Neural progenitor cell (in vitro differentiated cells): Measurements from ENCODE around the gene ZNF330. TPM values are rescaled to one million over a fixed set of nuclear protein-coding genes. Genes with fewer than 3 reads are reported as not detected.

Source experiments
- DNase-seq: peaks from one replicate; pipeline ENCODE4 v3.0.0-alpha.2; 2016; ENCODE audit warnings: low spot score
- H2AFZ ChIP-seq: fragments of 200-600 bp; sonication (generic); replicated peaks from 2 replicates; pipeline ENCODE4 v1.6.1; 2016; ENCODE audit warnings: antibody characterized with exemption
- H3F3A ChIP-seq: fragments of 200-600 bp; sonication (generic); 2 replicates; pipeline ENCODE4 v1.6.1; 2016; ENCODE audit warnings: antibody characterized with exemption, low read depth
- H3K27ac ChIP-seq: fragments of 200-600 bp; sonication (generic); 2 replicates; pipeline ENCODE4 v1.5.1; 2016; ENCODE audit warnings: mild to moderate bottlenecking
- H3K27me3 ChIP-seq: fragments of 200-600 bp; sonication (generic); 2 replicates; pipeline ENCODE4 v1.6.1; 2016; ENCODE audit warnings: mild to moderate bottlenecking, moderate library complexity
- H3K36me3 ChIP-seq: fragments of 200-600 bp; sonication (generic); 2 replicates; pipeline ENCODE4 v1.5.1; 2016
- H3K4me1 ChIP-seq: fragments of 200-600 bp; sonication (generic); 2 replicates; pipeline ENCODE4 v1.6.1; 2016; ENCODE audit warnings: mixed run types
- H3K4me2 ChIP-seq: fragments of 200-600 bp; sonication (generic); 2 replicates; pipeline ENCODE4 v1.6.1; 2016
- H3K4me3 ChIP-seq: fragments of 200-600 bp; sonication (generic); 2 replicates; pipeline ENCODE4 v1.5.1; 2016
- H3K79me2 ChIP-seq: fragments of 200-600 bp; sonication (generic); 2 replicates; pipeline ENCODE4 v1.6.1; 2016; ENCODE audit warnings: low read depth
- H3K9ac ChIP-seq: fragments of 200-600 bp; sonication (generic); 2 replicates; pipeline ENCODE4 v1.6.1; 2016
- H3K9me3 ChIP-seq: fragments of 200-600 bp; sonication (generic); 2 replicates; pipeline ENCODE4 v1.5.1; 2016; ENCODE audit warnings: low read depth
- H4K20me1 ChIP-seq: fragments of 200-600 bp; sonication (generic); 2 replicates; pipeline ENCODE4 v1.6.1; 2016; ENCODE audit warnings: low read depth
- H3K27ac Mint-ChIP-seq: 3 replicates; pipeline ENCODE4 v1.8.0; 2021; ENCODE audit warnings: mixed read lengths
- H3K27me3 Mint-ChIP-seq: 2 replicates; pipeline ENCODE4 v1.8.0; 2022; ENCODE audit warnings: low read depth, mild to moderate bottlenecking, inconsistent platforms, moderate library complexity, mixed read lengths; ENCODE audit not compliant: insufficient read depth
- H3K36me3 Mint-ChIP-seq: 3 replicates; pipeline ENCODE4 v1.8.0; 2021; ENCODE audit warnings: mixed read lengths
- H3K4me1 Mint-ChIP-seq: 3 replicates; pipeline ENCODE4 v1.8.0; 2021; ENCODE audit warnings: mixed read lengths
- H3K4me3 Mint-ChIP-seq: 3 replicates; pipeline ENCODE4 v1.8.0; 2021; ENCODE audit warnings: mild to moderate bottlenecking, moderate library complexity, mixed read lengths
- H3K9me3 Mint-ChIP-seq: 3 replicates; pipeline ENCODE4 v1.8.0; 2020; ENCODE audit warnings: mixed read lengths
- EZH2 ChIP-seq: fragments of 200-600 bp; sonication (generic); IDR thresholded peaks from 2 replicates; pipeline ENCODE4 v1.6.1; 2017; ENCODE audit warnings: antibody characterized with exemption, mild to moderate bottlenecking, moderate library complexity
- EZH2phosphoT487 ChIP-seq: fragments of 200-600 bp; sonication (generic); IDR thresholded peaks from 2 replicates; pipeline ENCODE4 v1.6.1; 2017; ENCODE audit warnings: antibody characterized with exemption
- total RNA-seq: library from RNA; depleted of rRNA; stranded (reverse); fragments of >200 nt; gene quantifications from 2 replicates; pipeline ENCODE4 v1.2.3, GENCODE V29; 2015; ENCODE audit warnings: low replicate concordance
- TF ChIP-seq, protein P1 (sequence below): fragments of 200-600 bp; sonication (generic); IDR thresholded peaks from 2 replicates; pipeline ENCODE4 v1.5.1; 2017; ENCODE audit warnings: antibody characterized with exemption, mild to moderate bottlenecking

Gene ZNF330
- 36.9 and 59.2 TPM in 2 replicates for total RNA-seq

GRCh38 chr4:141220691-141221659 lies at the start of gene ZNF330:
Gene ZNF330, plus strand, starts transcription at chr4:141220895. Its CDS starts 1,477 bp downstream, at chr4:141222372.
- H3K9me3 Mint-ChIP-seq: no peaks in the 10 kb centered on the region
- peaks cover 22% of the 10 kb centered on the region for H3K79me2 ChIP-seq
- no peaks in the 10 kb centered on the region for H3K9me3 ChIP-seq
- H3K36me3 ChIP-seq: no peaks in the 10 kb centered on the region
- peak within 1 kb of the TSS; percentile 97 for H3K4me3 Mint-ChIP-seq
- TF ChIP-seq EZH2phosphoT487: no peak
- TF ChIP-seq, protein P1, sequence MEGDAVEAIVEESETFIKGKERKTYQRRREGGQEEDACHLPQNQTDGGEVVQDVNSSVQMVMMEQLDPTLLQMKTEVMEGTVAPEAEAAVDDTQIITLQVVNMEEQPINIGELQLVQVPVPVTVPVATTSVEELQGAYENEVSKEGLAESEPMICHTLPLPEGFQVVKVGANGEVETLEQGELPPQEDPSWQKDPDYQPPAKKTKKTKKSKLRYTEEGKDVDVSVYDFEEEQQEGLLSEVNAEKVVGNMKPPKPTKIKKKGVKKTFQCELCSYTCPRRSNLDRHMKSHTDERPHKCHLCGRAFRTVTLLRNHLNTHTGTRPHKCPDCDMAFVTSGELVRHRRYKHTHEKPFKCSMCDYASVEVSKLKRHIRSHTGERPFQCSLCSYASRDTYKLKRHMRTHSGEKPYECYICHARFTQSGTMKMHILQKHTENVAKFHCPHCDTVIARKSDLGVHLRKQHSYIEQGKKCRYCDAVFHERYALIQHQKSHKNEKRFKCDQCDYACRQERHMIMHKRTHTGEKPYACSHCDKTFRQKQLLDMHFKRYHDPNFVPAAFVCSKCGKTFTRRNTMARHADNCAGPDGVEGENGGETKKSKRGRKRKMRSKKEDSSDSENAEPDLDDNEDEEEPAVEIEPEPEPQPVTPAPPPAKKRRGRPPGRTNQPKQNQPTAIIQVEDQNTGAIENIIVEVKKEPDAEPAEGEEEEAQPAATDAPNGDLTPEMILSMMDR: peak; percentile 34
- H4K20me1 ChIP-seq: peaks cover 5% of the 10 kb centered on the region
- peaks cover 7% of the 10 kb centered on the region for H3K4me1 ChIP-seq
- no peaks in the 10 kb centered on the region for H3F3A ChIP-seq
- peaks cover 20% of the 10 kb centered on the region for H3K4me1 Mint-ChIP-seq
- peak within 1 kb of the TSS; percentile 74 for H3K27ac Mint-ChIP-seq
- H2AFZ ChIP-seq: peak within 1 kb of the TSS; percentile 97
- peak within 1 kb of the TSS; percentile 61 for H3K9ac ChIP-seq
- H3K4me2 ChIP-seq: peak within 1 kb of the TSS; percentile 86
- no peak within 1 kb of the TSS for H3K27ac ChIP-seq
- peak; percentile 89 for DNase-seq
- peak within 1 kb of the TSS; percentile 89 for H3K4me3 ChIP-seq
- no peaks in the 10 kb centered on the region for H3K27me3 ChIP-seq
- H3K27me3 Mint-ChIP-seq: no peaks in the 10 kb centered on the region
- H3K36me3 Mint-ChIP-seq: no peaks in the 10 kb centered on the region

DNA sequence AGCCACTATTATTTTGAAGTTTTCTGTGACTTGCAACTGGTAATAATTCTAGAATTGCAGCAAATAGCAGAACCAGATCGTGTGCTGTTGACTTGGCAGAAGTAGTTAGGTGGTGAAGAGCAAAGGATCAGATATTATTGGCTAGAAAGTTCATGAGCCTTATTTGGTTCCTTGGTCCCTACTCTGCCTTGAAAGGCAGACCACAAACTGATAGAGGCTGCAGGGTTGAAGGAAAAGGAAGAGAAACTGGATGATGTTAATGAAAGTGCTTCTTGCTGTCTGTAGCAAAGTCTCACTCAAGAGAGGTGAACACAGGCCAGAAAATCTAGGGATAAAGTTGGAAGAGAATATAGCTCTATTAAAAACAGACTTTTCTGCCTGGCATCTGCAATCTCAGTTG lies 46.2 kb upstream of the ZNF330 start:
- Mint-ChIP-seq H3K4me3 (no peak overlapping the region), H3K36me3 (no peaks in the 10 kb centered on the region)

GRCh38 chr4:141177171-141177570 lies 43.5 kb upstream of the ZNF330 start:
- Histone ChIP-seq H3K9ac (no peak overlapping the region), H3K27ac (no peak overlapping the region), H3F3A (no peaks in the 10 kb centered on the region), H3K4me2 (no peak overlapping the region), H3K27me3 (no peaks in the 10 kb centered on the region), H3K4me1 (no peaks in the 10 kb centered on the region), H3K79me2 (no peaks in the 10 kb centered on the region), H3K9me3 (no peaks in the 10 kb centered on the region), H4K20me1 (no peaks in the 10 kb centered on the region), H3K4me3 (no peak overlapping the region), H2AFZ (no peak overlapping the region), H3K36me3 (no peaks in the 10 kb centered on the region)
- no peaks in the 10 kb centered on the region for H3K27me3 Mint-ChIP-seq
- no peaks in the 10 kb centered on the region for H3K36me3 Mint-ChIP-seq
- H3K4me3 Mint-ChIP-seq: no peak overlapping the region
- TF ChIP-seq EZH2phosphoT487 (no peak), EZH2 (no peak)
- TF ChIP-seq, protein P1: no peak
- no peak for DNase-seq
- no peaks in the 10 kb centered on the region for H3K9me3 Mint-ChIP-seq
- H3K4me1 Mint-ChIP-seq: peaks cover 4% of the 10 kb centered on the region
- no peak overlapping the region for H3K27ac Mint-ChIP-seq

More for the DNA sequence above, 46.2 kb upstream of the ZNF330 start:
- Histone ChIP-seq H3K79me2 (no peaks in the 10 kb centered on the region), H3K4me2 (no peak overlapping the region), H3K27ac (no peak overlapping the region), H3F3A (no peaks in the 10 kb centered on the region), H2AFZ (no peak overlapping the region), H3K9ac (no peak overlapping the region), H4K20me1 (no peaks in the 10 kb centered on the region), H3K9me3 (no peaks in the 10 kb centered on the region), H3K4me3 (no peak overlapping the region), H3K27me3 (no peaks in the 10 kb centered on the region), H3K4me1 (no peaks in the 10 kb centered on the region), H3K36me3 (no peaks in the 10 kb centered on the region)
- H3K27me3 Mint-ChIP-seq: no peaks in the 10 kb centered on the region
- no peaks in the 10 kb centered on the region for H3K9me3 Mint-ChIP-seq
- TF ChIP-seq EZH2 (no peak), EZH2phosphoT487 (no peak)
- TF ChIP-seq, protein P1: no peak
- H3K27ac Mint-ChIP-seq: no peak overlapping the region
- H3K4me1 Mint-ChIP-seq: no peaks in the 10 kb centered on the region
- no peak for DNase-seq
